IPS DF 4.7 (cell line): Measurements from ENCODE around the gene SLC25A1.

Experiments
- DNase-seq: peaks from one replicate; pipeline ENCODE4 v3.0.0-alpha.2; 2013; ENCODE audit warnings: low spot score; ENCODE audit errors: extremely low read depth

SLC25A1 gene

DNA sequence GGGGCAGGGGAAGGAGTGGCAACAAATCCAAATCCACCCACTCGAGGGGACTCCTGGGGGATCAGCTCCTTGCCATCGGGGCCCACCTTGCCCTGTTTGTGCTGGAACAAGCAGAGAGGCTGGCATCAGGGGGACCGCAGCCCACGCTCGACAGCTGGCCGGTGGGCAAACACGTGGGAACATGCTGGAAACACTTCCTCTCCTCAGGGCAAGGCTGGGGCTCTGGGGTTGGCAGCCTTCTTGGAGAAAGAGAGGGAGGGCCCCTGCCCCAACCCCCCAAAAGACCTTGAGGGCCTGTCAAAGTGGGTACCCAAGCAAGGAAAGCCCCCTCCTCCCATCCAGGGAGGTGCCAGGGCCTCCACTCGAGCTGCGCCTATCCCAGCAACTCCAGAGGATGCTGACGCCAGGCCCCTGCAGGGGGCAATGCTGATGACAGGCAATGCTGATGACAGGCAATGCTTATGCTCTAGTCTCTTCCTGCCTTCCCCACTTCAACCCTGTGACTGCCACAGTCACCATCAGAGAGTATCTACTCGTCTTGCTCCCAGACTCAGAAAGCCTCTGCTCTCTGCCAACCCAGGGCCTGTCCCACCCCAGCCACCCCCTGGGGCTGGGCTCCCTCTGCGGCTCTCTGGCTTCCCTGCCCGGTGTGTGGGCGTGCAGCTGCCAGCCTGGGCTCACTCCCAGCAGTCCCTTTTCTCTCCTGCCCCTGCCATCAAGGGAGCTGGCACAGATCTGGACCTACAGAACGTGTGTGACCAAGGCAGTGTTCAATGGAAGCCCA lies 40.1 kb downstream of the SLC25A1 start:
- no peak for DNase-seq

DNA sequence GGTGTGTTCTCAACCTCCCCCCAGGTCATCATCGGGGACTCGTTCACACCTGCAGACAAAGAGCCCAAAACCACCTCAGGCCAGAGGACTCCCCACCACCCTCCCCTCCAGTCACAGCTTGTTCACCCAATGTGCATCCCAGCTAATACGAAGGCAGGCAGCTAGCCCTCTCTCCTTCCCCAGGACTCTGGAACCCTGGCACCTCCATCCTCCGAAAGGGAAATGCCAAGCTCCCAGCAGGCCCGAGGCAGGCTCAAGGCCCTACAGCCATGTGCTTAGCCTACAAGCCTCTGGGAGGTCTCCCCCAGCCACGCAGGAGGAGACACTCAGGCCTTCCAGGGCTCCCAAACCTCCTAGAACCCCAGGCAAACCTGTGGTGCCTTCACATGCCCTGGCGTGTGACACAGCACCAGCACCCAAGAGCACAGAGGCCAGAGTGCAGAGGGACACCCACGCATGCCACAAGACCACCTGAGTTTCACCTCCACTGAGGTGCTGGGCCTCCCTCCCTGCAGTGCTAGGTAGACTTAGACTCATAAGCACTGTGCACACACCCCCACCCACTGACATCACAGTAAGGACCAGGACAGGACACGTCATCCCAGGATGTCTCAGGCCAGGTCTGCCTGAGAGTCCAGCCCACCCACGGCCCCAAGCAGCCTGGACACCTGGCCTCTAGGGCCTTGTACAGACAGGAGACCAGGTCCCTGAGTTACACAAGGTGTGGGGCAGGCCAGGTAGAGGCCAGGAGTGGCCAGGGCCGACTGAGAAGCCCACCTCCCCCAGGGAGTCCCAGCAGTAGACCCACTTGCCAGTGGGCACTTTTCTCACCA lies 40.9 kb downstream of the SLC25A1 start:
- no peak for DNase-seq

DNA sequence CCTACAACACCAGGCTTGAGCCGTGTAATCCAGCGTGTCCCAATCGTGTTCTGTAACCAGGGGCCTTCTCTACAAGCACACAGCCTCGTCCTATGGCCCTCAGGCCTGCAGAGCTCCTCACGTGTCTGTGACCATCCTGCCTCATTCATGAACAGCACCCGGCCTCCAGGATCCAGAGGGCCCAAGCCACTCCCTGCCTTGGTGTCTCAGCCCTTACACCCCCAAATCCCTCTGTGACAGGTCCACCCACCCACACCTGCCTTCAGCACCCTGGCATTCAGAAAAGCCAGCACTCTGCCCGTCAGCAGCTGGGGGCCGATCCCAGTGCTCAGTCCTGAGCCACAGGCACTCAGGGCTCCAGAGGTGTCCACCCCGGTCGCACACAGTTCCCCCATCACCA lies 41.6 kb downstream of the SLC25A1 start:
- DNase-seq: no peak

DNA sequence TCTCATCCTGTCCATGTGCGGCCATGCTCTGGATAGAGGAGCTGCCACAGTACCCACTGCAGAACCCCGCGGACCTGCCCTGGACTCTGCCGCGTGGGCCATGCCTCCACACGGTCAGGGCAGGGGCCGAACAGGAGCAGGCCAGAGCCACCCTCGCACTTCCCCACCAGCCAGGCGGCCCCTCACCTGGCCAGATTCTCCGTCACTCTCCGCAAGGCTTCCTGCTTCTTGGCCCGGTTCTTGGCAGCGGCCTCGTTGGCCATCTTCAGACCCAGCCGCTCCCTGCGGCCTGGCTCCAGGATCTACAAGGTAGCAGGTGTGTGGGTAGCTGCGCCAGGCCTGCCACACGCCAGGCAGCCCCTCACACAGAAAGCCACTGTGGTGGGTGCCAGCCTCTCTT lies 43.7 kb downstream of the SLC25A1 start:
- no peak for DNase-seq

DNA sequence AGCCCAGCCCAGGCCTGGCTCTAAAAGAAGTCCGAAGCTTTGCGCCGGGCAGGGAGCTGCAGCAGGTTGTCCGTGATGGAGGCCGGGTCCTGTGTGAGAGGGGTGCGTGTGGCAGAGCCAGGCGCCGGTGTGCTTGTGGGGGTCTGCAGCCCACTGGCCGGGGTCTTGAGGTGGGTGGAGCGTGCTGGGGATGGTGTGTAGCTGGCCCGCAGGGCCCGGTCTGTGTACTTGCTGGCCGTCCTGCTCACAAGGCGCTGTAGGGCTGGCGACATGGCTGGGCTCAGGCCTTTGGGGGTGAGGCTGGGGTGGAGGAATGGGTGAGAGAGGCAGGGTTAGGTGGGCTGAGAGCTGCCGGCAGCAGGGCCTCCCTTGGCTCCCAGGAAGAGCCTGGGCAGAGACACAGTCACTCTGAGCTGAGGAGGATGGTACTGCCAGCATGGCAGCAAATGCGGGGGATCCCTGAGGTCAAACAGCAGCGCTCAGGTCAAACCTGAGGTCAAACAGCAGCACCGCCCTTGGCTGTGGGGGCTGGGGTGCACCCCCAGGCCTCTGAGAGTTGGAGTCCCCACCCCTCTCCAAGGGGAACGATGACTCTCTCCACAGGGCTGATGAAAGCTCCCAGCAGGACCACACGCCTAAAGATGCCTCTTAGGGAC lies 44.2 kb downstream of the SLC25A1 start:
- DNase-seq: no peak

DNA sequence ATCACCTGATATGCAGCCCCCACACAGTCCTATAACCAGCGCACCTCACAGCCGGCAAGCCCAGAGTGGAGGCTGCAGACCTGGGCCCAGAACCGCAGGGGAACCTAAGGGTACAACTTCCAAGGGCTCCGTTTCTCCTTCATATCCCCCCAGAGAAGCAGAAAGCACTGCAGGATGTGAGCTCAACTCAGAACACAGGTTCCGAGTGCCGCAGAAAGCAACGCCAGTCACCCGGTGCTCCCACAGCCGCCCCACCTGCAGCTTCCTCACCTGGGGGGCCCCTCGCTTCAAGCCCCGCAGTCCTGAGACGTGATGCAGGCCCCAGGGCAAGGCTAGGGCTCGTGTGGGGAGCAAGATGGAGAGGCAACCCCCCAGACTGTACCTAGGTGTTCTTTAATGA lies 45.0 kb downstream of the SLC25A1 start:
- DNase-seq: no peak

DNA sequence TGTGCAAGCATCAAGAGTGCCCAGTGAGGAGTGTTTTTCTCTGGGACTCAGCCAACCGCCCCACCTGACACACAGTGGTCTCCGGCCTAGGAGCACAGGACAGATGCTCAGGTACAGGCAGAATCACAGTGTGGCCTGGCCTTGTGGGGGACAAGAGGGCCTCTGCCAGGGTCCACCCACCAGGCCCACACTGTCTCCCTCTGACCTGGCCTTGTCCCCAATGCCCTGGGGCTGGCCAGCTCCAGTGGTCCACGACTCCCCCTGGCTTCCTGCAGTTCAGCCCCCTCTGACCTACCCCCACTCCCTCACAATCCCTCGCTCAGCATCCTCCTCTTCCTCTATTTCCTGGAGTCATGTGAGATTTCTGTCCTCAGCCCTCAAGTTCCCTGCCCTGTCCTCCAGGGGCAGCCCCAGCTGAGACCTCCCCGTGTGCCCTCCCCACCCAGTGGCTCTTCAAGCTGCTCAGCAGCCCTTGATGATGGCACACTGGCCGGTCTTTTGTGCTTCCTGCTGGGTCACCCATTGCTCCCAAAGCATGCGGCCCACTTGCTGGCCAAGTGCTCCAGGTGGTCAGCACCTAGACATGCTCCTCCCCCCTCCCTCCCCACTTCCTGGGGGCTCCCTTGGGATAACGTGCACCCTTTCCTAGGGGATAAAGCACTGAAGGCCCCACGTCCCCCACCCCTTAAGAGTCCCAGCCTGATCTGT lies 45.7 kb downstream of the SLC25A1 start:
- DNase-seq: no peak

DNA sequence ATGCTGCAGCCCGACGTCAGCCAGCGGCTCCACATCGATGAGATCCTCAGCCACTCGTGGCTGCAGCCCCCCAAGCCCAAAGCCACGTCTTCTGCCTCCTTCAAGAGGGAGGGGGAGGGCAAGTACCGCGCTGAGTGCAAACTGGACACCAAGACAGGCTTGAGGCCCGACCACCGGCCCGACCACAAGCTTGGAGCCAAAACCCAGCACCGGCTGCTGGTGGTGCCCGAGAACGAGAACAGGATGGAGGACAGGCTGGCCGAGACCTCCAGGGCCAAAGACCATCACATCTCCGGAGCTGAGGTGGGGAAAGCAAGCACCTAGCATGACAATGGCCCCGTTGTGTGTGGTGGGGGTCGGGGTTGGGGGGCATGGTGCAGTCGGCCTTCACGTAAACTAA lies 46.4 kb downstream of the SLC25A1 start:
- no peak for DNase-seq

DNA sequence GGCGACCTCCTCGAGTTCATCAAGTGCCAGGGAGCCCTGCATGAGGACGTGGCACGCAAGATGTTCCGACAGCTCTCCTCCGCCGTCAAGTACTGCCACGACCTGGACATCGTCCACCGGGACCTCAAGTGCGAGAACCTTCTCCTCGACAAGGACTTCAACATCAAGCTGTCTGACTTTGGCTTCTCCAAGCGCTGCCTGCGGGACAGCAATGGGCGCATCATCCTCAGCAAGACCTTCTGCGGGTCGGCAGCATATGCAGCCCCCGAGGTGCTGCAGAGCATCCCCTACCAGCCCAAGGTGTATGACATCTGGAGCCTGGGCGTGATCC lies 46.9 kb downstream of the SLC25A1 start:
- no peak for DNase-seq

DNA sequence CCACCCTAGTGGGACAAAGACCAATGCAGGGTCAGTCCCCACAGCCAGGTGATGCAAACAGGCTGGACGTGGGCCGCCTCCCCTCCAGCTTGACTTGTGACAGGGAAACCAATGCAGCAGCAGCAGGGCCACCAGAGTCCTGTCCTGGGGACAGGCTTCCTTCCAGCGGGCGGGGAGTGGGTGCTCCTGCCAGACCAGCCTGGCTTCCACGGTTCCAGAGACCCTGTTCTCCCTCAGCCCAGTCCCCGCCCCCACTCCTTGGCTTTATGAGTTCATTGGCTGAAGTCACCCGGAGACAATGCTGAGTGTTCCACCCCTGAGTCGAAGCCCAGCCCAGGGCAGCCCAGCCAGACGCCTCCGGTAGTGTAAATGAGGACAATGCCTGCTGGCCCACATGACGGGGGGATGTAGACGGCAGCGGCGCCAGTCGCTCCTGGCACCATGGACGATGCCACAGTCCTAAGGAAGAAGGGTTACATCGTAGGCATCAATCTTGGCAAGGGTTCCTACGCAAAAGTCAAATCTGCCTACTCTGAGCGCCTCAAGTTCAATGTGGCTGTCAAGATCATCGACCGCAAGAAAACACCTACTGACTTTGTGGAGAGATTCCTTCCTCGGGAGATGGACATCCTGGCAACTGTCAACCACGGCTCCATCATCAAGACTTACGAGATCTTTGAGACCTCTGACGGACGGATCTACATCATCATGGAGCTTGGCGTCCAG lies 47.4 kb downstream of the SLC25A1 start, which contains the start of gene TSSK2:
TSSK2 (plus strand) TSS at position 350 of the 726 bp plus-strand sequence; CDS start at position 442, 92 bp downstream.
- no peak for DNase-seq

DNA sequence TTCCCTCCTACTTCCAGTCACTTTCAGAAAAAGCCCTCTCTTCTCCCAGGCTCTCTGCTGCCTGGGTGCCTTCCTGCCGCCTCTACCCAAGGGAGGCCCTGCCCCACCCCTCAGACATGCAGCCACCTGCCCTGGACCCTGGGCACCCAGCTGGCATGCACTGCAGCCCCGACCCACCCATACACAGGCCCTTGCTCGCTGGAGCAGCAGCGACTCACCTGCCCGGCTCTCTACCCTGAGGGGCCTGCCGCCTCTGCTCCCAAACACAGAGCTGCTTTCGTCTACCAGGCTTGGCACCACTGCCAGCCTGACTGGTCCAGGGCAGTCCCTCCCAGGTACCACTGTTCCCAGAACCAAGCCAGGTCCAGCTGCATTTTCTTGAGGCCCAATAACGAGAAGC lies 48.7 kb downstream of the SLC25A1 start:
- no peak for DNase-seq

DNA sequence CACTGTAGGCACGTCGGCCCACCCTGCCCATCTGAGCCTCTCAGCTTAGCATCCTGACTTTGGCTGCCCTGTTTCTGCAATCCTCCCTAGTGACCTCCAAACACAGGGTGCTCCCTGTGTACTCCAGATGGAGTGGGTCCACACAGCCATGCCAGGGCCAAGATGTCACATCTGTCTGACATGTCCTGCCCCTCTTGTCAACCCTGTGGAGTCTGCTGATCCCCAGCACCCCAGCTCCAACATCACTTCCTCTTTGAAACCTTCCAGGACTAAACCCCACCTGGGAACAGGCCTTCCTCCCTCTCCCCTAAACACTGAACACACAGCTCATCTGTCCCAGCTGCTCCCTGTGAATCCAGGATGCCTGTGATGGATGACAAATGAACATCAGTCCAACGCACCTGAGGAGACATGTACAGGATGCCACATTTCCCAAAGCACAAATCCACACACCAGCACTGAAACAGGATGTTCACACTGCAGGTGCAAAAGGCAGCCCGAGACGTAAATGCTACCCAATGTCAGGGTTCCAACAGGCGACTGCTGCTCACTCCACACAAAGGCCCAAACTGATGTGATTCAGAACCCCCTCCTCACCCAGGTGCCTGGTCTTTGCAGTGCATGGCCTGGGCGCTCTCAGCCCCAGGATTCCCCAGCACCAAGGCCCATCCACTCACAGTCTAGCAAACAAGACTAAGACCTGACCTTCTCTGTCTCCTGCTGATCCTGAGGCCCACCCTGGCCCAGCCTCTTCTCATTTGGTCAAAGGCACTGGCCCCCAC lies 49.4 kb downstream of the SLC25A1 start:
- no peak for DNase-seq

DNA sequence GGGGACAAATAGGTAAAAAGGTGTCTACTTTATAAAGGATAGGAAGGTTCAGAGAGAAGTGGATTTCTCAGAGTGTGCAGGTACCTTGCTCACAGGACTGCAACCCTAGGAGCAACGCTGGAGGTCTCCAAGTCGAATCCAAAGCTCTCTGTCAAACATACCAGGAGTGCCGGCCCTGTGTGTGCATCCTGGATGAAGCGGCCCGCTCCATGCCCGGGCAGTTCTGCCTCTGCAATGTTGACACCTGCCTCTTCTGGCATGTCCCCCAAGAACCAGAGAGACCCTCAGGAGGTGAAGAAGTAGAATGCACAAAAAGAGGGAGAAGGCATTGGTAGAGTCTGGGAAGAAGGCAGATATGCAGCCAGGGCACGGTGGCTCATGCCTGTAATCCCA lies 50.5 kb downstream of the SLC25A1 start:
- no peak for DNase-seq

DNA sequence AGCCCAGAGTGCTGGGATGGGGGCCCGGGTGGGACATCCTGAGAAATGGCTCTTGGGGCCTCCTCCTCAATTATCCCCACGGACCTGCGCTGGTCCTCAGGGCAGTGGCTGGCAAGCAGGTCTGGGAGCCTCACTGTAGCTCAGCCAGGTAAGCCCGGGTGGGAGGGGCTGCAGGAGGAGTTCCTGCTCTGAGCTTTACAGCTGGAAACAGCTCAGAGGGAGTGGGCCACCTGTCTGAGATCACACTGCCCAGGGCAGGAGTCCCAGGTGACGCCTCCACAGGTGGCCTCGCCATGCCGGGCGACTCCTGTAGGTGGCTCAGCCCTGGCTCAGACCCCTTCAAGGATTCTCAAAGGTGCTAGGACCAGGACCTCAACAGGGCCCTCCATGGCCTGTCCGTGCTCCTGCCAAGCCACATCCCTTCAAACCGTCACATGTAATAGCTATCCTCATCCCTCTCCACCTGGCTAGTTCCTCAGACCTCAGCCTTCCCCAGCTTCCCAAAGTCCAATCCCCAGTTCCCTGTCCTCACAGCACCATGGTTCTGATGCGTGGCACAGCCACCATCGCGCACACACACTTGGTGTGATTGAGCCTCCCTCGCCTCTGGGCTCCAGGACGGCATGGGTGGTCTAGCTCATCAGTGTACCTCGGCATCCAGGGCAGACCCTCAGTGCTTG lies 51.1 kb downstream of the SLC25A1 start:
- DNase-seq: no peak

DNA sequence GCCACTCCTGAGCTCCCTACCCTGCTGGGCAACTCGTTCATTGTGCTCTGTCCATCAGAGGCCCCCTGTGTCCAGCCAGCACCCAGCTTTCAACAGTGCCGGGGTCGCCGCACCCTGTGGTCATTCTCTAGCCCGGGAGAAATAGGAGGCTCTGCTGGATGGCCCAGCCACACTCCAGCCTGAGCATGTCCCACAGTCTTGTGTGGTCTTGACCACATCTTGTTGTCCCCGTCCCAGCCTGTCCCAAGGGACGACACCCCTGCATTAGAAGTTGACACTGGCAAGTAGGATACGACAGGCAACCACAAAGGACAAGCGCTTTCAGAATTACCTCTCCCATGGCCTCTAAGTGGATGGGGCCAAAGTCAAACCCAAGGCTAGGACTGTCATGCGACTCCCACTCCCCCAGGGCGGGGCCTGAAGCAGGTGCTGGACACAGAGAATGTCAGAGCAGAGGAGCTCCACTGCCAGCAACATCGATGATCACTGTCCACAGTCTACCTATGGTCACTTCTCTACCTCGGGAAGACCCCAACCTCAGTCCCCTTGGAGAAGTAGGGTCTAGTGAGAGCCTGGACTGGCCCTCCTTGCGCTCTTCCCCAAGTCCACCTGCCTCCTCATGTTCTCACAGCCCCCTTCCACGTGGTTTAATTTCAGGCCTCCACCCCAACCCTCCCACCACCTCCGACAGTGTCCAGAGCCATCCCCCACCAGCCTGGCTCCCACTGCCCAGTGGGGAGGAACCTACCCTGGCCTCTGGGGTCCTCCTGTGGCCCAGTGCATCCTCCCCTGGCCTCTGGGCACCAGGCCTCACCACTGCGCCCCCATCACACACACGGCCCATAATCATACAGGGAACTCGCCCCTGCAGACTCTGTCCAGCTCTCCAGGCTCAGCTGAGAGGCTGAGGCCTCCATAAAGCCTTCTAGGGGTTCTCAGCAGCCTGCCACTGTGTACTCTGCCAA lies 51.9 kb downstream of the SLC25A1 start:
- no peak for DNase-seq
